ENCODE results near the gene PRSS8.
"Not testable (repeated sequence)": the region's sequence is repeated elsewhere in the genome, so short reads cannot be mapped to it uniquely, and the experiment has no call there.

PRSS8 gene

DNA sequence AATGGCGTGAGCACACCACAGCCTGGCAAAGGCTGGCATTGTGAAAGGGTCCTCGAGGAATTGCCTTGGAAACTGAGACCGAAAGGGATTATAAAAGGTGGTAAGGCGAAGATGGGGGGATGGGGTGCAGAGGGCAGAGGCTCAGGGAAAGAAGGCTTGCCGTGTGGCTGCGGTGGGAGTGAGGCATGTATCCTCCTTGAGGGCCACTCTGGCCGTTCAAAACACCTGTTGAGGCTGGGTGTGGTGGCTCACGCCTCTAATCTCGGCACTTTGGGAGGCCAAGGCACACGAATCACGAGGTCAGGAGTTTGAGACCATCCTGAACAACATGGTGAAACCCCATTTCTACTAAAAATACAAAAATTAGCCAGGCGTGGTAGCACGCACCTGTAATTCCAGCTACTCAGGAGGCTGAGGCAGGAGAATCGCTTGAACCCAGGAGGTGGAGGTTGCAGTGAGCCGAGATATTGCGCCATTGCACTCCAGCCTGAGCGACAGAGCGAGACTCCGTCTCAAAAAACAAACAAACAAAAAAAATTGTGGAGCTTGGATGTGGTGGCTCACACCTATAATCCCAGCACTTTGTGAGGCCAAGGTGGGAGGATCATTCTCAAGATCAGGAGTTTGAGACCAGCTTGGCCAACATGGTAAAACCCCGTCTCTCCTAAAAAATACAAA lies 1.4 kb upstream of the PRSS8 start:
- not testable (repeated sequence) for H3K36me3 Mint-ChIP-seq, H3K9me3 Mint-ChIP-seq

DNA sequence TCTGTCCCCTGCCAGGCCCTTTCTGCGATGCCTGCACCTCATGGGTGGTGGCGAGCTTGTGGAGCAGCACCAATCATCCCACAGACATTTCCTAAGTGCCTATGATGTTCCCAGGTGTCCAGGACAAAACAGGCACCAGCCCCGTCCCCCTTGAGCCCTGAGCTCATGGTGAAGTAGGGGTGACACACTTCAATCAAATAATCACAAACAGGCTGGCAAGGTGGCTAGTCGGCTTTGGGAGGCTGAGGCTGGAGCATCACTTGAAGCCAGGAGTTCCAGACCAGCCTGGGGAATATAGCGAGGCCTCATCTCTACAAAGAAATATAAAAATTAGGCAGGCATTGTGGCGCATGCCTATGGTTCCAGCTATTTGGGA lies 748 bp upstream of the PRSS8 start:
- H3K27ac Mint-ChIP-seq, result no peak overlapping the region
- H3K4me1 Mint-ChIP-seq, result no peaks in the 10 kb centered on the region

More for the DNA sequence above, 1.4 kb upstream of the PRSS8 start:
- H3K4me1 Mint-ChIP-seq, H3K4me3 Mint-ChIP-seq, H3K27ac Mint-ChIP-seq, H3K27me3 Mint-ChIP-seq: not testable (repeated sequence)

DNA sequence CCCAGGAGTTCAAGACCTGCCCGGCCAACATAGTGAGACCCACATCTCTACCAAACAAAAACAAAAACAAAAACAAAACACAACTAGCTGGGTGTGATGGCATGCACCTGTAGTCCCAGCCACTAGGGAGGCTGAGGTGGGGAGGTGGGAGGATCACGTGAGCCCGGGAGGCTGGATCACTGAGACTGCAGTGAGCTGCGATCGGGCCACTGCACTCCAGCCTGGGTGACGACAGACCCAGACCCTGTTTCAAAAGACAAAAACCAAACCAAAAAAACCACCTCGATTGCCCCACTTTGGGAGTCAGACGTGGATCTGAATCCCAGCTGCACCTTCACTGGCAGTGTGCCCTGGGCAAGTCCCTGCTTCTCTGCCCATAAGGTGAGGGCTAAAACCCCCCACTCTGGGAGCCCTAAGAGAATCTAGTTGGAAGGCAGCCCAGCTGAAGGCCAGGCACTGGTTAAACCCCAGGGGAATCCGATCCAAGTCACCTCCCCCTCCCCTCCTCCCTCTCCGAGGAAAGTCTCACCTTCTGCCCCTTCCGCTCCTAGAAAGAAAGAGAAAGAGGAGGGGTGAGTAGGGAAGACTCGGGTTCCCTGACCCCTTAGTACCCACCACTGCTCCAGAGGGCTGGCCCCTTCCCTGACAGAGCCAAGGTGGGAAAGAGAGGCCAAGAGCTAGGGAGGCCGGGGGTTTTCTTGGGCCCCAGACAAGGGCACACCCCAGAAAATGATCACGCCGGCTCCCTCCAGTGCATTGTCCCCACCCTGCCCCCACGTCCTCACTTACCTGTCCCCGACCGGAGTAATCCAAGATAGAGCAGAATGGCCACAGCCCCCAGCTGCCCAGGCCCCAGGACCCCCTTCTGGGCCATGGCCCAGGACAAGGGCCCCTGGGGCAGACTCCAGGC lies 647 bp downstream of the PRSS8 start:
- no peak overlapping the region for H3K27ac Mint-ChIP-seq

More for the DNA sequence above, 748 bp upstream of the PRSS8 start:
- no peaks in the 10 kb centered on the region for H3K27me3 Mint-ChIP-seq
- H3K9me3 Mint-ChIP-seq, result no peaks in the 10 kb centered on the region
- no peak overlapping the region for H3K4me3 Mint-ChIP-seq
- no peaks in the 10 kb centered on the region for H3K36me3 Mint-ChIP-seq

DNA sequence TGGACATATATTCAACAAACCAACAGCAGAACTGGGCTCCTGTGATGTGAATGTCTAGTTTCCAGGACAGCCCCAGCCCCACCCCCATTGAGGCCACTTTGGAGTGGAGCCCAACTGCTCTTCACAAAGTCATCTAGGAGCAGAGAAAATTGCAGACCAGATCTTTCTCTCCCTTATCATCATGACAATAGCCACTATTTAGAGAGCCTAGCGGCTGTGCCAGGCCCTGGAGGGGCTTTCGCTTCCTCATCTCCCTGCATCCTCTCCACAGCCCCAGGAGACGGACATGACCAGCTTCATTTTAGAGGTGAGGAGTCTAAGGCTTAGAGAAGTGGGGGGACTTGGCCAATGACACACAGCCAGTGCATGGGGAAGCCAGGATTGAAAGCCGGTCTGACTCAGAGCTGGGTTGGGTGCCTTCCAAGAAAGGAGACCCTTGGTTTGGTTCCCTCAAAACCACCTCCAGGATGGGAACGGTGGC lies 1.4 kb downstream of the PRSS8 start:
- no peaks in the 10 kb centered on the region for H3K9me3 Mint-ChIP-seq
- H3K4me3 Mint-ChIP-seq, result no peak overlapping the region
- no peak overlapping the region for H3K27ac Mint-ChIP-seq
- no peaks in the 10 kb centered on the region for H3K27me3 Mint-ChIP-seq
- H3K36me3 Mint-ChIP-seq, result peaks cover 2% of the 10 kb centered on the region
- H3K4me1 Mint-ChIP-seq, result no peaks in the 10 kb centered on the region

More for the DNA sequence above, 647 bp downstream of the PRSS8 start:
- H3K4me3 Mint-ChIP-seq, result no peak overlapping the region
- no peaks in the 10 kb centered on the region for H3K27me3 Mint-ChIP-seq
- peaks cover 2% of the 10 kb centered on the region for H3K36me3 Mint-ChIP-seq
- no peaks in the 10 kb centered on the region for H3K4me1 Mint-ChIP-seq
- H3K9me3 Mint-ChIP-seq, result no peaks in the 10 kb centered on the region

DNA sequence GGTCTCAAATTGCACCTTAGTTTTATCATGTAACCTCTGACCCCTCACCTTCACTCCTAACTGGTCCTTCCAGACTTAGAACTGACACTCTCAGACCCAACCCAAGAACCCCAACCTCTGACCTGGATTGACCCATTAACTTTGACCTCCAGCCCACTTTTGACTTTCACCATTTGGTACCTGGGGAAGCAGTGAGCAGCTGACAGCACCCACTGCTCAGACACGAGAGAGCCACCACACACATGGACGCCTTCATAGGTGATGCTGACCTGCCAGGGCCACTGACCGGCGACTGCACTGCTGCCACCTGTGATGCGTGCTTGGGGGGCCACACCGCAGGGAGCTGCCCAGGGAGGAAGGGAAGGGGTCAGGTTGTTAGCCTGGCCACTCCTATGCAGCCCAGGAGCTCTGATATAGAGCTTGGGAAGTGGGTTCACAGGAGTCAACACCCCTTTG lies 2.5 kb downstream of the PRSS8 start:
- Mint-ChIP-seq H3K4me3 (no peak overlapping the region), H3K9me3 (no peaks in the 10 kb centered on the region), H3K27me3 (no peaks in the 10 kb centered on the region), H3K36me3 (peaks cover 2% of the 10 kb centered on the region), H3K27ac (no peak overlapping the region), H3K4me1 (no peaks in the 10 kb centered on the region)

DNA sequence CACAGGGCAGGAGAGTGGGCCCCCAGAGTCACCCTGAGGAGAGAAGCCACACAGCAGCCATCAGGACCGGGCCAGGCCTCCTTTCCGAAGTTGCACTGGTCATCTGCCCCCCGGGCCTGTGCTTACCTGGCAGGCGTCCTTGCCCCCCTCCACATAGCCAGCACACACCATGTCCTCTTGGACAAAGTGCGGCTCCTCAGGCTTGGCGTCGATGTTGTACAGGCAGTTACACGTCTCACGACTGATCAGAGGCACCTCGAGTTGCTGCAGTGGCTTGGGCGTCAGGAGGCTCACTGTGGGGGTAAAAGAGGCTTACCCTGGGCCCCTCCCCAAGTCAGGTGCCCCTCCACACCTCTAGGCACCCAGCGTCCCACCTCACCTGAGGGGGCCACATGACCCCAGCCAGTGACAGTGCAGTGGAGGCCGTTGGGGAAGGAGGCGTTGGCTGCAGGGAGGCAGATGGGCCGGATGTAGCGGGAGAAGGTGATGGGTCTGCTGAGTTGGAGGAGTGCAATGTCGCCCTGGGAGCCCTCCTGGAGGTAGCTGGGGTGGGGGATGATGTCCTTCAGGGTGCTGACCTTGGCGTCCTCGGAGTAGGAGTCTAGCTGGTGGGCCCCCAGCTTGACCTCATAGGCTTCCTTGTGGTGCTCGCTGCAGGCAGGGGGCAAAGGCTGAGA lies 3.1 kb downstream of the PRSS8 start:
- Mint-ChIP-seq H3K9me3 (no peaks in the 10 kb centered on the region), H3K4me1 (peaks cover 5% of the 10 kb centered on the region), H3K27me3 (no peaks in the 10 kb centered on the region), H3K4me3 (no peak overlapping the region), H3K27ac (no peak overlapping the region), H3K36me3 (peaks cover 6% of the 10 kb centered on the region)

DNA sequence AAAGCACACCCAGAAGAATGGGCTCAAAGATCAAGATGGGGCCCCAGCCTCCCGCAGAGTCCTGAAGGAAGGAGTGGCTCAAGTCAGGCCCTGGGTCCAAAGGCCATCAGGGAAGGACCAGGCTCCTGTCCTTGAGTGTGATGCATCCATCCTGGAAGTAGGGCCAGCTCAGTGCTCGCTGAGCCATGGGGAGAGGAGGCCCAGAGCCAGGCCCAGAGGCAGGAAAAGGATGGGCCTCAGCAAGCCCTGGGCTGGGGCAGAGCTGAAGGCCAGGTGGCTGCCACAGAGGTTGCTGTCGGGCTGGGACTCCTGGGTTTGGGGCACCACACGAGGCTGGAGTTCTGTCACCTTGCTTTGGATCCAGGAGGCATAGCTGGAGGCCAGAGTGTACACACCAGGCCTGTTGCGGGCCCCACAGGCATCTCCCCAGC lies 3.7 kb downstream of the PRSS8 start:
- Mint-ChIP-seq H3K9me3 (no peaks in the 10 kb centered on the region), H3K27me3 (no peaks in the 10 kb centered on the region), H3K4me3 (no peak overlapping the region), H3K36me3 (peaks cover 6% of the 10 kb centered on the region), H3K4me1 (peaks cover 5% of the 10 kb centered on the region), H3K27ac (no peak overlapping the region)

DNA sequence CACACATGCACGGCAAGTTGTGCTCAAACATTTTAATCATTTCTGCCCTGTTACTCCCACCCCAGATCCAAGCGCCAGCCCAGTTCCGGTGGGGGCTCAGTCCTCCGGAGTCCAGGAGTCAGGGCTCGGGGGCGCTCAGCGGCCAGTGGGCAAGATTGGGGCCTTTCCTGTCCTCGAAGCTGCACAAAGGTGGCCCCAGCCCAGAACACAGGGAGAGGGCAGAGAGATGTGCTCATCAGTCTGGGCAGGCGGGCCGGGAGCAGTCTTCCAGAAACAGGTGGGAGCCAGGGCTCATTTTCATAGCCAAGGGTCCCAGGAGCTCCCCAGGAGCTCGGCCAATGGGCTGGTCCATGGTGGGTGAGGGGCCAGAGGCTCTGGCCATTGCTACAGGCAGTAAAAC lies 4.1 kb downstream of the PRSS8 start:
- peaks cover 5% of the 10 kb centered on the region for H3K4me1 Mint-ChIP-seq
- no peaks in the 10 kb centered on the region for H3K27me3 Mint-ChIP-seq
- no peaks in the 10 kb centered on the region for H3K9me3 Mint-ChIP-seq
- no peak overlapping the region for H3K27ac Mint-ChIP-seq
- no peak overlapping the region for H3K4me3 Mint-ChIP-seq
- peaks cover 6% of the 10 kb centered on the region for H3K36me3 Mint-ChIP-seq

DNA sequence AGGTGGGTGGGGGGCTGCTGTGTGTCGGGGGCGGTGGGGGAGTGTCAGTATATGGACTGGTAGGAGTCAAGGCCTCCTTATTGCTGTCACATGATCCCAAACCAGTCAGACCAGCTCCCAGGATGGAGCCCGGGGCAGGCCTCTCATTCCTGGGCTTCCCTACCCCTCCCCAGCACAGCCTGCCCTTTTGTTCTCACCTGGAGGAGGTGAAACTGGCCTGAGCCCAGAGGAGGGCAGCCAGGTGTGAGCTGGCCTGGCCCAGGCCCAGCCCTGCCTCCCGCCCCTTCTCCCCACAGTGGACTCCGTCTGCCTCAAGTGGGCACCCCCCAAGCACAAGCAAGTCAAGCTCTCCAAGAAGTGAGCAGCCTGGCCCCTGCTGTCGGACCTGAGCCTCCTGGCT lies 4.6 kb downstream of the PRSS8 start:
- peaks cover 6% of the 10 kb centered on the region for H3K36me3 Mint-ChIP-seq
- no peak overlapping the region for H3K27ac Mint-ChIP-seq
- peaks cover 8% of the 10 kb centered on the region for H3K4me1 Mint-ChIP-seq
- no peaks in the 10 kb centered on the region for H3K27me3 Mint-ChIP-seq
- no peaks in the 10 kb centered on the region for H3K9me3 Mint-ChIP-seq
- H3K4me3 Mint-ChIP-seq, result no peak overlapping the region

DNA sequence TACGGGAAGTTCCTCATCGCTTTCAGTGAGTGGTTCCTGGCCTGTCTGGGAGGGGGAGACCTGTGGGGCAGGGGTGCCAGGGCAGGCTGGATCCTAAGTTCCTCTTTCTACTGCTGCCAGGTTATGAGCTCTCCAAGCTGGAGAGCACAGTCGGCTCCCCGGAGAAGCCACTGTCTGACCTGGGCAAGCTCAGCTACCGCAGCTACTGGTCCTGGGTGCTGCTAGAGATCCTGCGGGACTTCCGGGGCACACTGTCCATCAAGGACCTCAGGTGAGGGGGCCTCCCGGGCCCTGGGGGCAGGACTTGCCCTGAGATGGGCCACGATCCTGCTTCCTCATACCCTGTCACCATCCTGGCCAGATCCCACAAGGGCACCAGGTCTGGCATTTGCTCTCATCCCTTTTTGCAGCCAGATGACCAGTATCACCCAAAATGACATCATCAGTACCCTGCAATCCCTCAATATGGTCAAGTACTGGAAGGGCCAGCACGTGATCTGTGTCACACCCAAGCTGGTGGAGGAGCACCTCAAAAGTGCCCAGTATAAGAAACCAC lies 5.1 kb downstream of the PRSS8 start:
- H3K4me1 Mint-ChIP-seq, result peaks cover 11% of the 10 kb centered on the region
- H3K9me3 Mint-ChIP-seq, result no peaks in the 10 kb centered on the region
- H3K27ac Mint-ChIP-seq, result no peak overlapping the region
- H3K4me3 Mint-ChIP-seq, result no peak overlapping the region
- H3K27me3 Mint-ChIP-seq, result no peaks in the 10 kb centered on the region
- peaks cover 6% of the 10 kb centered on the region for H3K36me3 Mint-ChIP-seq

DNA sequence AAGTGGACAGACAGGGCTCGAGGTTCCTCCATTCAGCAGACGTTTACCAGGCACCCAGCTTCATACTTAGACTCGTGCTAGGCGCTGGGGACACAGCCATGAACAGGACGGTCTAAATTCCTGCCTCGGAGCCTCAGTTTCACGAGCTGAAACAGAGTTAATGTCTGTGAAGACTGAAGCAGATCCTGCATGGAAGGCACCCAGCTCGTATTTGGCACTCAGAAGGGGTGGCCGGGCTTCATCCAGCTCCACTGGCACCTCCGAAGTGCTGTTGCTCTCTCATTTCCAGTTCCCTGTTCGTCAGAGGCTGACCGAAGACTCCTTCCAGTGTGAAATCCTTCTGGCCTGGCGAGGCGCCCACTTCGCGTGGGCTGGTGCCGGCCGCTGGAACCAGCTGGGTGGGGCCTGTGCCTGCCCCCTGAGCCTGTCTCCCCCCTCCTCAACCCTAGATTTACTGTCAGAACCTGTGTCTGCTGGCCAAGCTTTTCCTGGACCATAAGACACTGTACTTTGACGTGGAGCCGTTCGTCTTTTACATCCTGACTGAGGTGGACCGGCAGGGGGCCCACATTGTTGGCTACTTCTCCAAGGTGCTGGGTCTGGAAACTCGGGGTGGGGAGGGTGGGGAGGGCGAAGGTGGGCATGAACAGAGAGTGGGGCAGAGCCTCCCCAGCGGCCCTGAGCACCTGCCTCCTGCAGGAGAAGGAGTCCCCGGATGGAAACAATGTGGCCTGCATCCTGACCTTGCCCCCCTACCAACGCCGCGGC lies 5.8 kb downstream of the PRSS8 start:
- H3K4me1 Mint-ChIP-seq, result peaks cover 11% of the 10 kb centered on the region
- no peaks in the 10 kb centered on the region for H3K27me3 Mint-ChIP-seq
- no peaks in the 10 kb centered on the region for H3K9me3 Mint-ChIP-seq
- H3K27ac Mint-ChIP-seq, result no peak overlapping the region
- H3K36me3 Mint-ChIP-seq, result peaks cover 6% of the 10 kb centered on the region
- no peak overlapping the region for H3K4me3 Mint-ChIP-seq

DNA sequence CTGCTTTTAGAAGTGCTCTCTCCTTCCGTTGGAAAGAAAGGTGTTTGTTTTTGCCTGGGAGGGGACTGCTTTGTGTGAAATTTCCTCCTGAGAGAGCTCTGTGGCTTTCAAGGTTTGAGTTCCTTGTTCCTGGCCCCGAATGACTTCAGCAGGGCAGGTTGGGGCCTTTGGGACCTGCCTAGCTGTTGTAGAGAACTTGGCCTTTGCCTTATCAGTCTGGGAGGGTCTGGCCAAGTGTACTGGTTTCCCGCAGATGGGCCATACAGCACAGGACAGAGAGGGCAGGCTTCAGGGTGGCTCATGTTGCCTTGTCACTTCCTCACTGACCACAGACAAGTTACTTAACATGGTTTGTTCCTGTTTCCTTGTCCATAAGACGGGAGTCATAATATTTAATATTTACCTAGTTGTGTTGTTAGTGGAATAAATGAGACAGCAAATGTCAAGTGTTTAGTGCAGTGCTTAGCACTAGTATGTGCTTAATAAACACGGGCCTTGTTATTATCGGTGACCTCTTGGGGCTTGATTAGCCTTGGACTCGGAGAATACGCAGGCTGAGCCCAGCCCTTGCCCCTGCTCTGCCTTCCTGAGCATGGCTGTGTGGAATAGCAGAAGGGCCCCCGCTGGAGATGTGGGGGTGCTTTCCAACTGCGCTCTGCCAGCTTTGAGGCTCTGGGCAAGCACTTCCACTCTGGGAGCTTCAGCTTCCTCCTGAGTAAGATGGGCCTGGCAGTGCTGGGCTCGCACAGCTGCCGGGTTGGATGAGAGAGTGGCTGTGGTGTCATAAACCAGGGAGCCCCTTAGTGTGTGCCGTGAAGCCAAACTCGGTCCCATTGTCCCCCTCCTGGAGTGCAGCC lies 6.6 kb downstream of the PRSS8 start:
- Mint-ChIP-seq H3K36me3 (peaks cover 6% of the 10 kb centered on the region), H3K4me3 (no peak overlapping the region), H3K4me1 (peaks cover 11% of the 10 kb centered on the region), H3K27ac (no peak overlapping the region), H3K27me3 (no peaks in the 10 kb centered on the region), H3K9me3 (no peaks in the 10 kb centered on the region)

DNA sequence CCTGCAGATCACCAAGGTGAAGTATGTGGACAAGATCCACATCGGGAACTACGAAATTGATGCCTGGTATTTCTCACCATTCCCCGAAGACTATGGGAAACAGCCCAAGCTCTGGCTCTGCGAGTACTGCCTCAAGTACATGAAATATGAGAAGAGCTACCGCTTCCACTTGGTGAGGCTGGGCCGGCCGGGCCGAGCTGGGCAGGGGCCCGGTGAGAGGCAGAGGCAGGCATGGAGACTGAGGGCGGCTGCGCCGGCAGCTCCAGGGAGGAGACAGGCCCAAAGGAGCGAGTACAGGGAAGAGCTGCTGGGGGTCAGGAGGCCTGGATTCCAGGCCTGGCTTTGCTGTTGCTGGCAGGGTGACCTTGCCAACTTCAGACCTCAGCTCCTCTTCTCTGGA lies 8.3 kb downstream of the PRSS8 start:
- no peak overlapping the region for H3K27ac Mint-ChIP-seq
- no peaks in the 10 kb centered on the region for H3K9me3 Mint-ChIP-seq
- H3K4me1 Mint-ChIP-seq, result peaks cover 11% of the 10 kb centered on the region
- H3K36me3 Mint-ChIP-seq, result peaks cover 9% of the 10 kb centered on the region
- H3K4me3 Mint-ChIP-seq, result no peak overlapping the region
- no peaks in the 10 kb centered on the region for H3K27me3 Mint-ChIP-seq

DNA sequence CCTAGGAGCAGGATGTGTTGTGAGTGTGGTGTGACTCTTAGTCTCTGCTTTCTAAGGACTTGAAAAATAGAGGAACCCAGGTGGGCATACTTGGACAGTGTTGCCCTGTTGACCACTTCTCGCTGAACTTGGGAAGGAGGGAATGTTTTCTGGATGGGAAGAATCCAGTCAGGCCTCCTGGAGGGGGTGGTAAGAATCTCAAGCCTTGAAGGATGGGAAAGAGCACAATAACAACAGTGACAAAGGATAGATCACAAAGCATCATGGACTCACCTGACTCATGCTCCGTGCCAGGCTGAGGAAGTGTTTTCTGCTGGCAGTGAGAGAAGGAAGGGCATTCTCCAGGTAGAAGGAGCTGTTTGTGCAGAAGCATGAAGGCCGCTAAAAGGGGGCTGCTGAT lies 9.7 kb downstream of the PRSS8 start:
- H3K36me3 Mint-ChIP-seq, result peaks cover 9% of the 10 kb centered on the region

More for the DNA sequence above, 9.7 kb downstream of the PRSS8 start:
- Mint-ChIP-seq H3K27me3 (no peaks in the 10 kb centered on the region), H3K4me3 (no peak overlapping the region), H3K4me1 (peaks cover 11% of the 10 kb centered on the region), H3K27ac (no peak overlapping the region), H3K9me3 (no peaks in the 10 kb centered on the region)
